DOHH2 (cell line): ENCODE data around the gene TMPRSS4.

Experiments
- H3F3A ChIP-seq: fragments of 200-600 bp; sonication (generic), shearing (Covaris generic); 2 replicates; pipeline ENCODE4 v1.6.0; 2016; ENCODE audit warnings: antibody characterized with exemption, mild to moderate bottlenecking; ENCODE audit not compliant: control insufficient read depth, insufficient read depth
- H3K27ac ChIP-seq: fragments of 200-600 bp; sonication (generic); 2 replicates; pipeline ENCODE4 v1.5.1; 2014; ENCODE audit warnings: low read depth, mild to moderate bottlenecking, low read length, moderate library complexity
- H3K27me3 ChIP-seq: fragments of 200-600 bp; sonication (generic); 2 replicates; pipeline ENCODE4 v1.6.1; 2014; ENCODE audit warnings: mild to moderate bottlenecking, low read length, mixed read lengths; ENCODE audit not compliant: control insufficient read depth
- H3K36me3 ChIP-seq: fragments of 200-600 bp; sonication (generic); 2 replicates; pipeline ENCODE4 v1.6.1; 2014; ENCODE audit warnings: mild to moderate bottlenecking, low read length, moderate library complexity, mixed read lengths; ENCODE audit not compliant: control insufficient read depth
- H3K4me1 ChIP-seq: fragments of 200-600 bp; sonication (generic); 2 replicates; pipeline ENCODE4 v1.6.1; 2014; ENCODE audit warnings: mild to moderate bottlenecking, low read length, mixed read lengths; ENCODE audit not compliant: control insufficient read depth
- H3K4me2 ChIP-seq: fragments of 200-600 bp; sonication (generic); 2 replicates; pipeline ENCODE4 v1.6.0; 2014; ENCODE audit warnings: mild to moderate bottlenecking, low read length, moderate library complexity
- H3K4me3 ChIP-seq: fragments of 200-600 bp; sonication (generic); 2 replicates; pipeline ENCODE4 v1.5.1; 2014; ENCODE audit warnings: mild to moderate bottlenecking, low read length, mixed read lengths
- H3K79me2 ChIP-seq: fragments of 200-600 bp; sonication (generic); 2 replicates; pipeline ENCODE4 v1.6.1; 2014; ENCODE audit warnings: mild to moderate bottlenecking, low read length, mixed read lengths; ENCODE audit not compliant: control insufficient read depth
- H3K9me2 ChIP-seq: fragments of 200-600 bp; sonication (generic); replicated peaks from 2 replicates; pipeline ENCODE4 v1.6.1; 2014; ENCODE audit warnings: mild to moderate bottlenecking, low read length, mixed read lengths; ENCODE audit not compliant: control insufficient read depth
- H3K9me3 ChIP-seq: fragments of 200-600 bp; sonication (generic); 2 replicates; pipeline ENCODE4 v1.6.1; 2014; ENCODE audit warnings: antibody characterized with exemption, low read length, mixed read lengths; ENCODE audit not compliant: control insufficient read depth, insufficient read depth
- H4K20me1 ChIP-seq: fragments of 200-600 bp; sonication (generic); 2 replicates; pipeline ENCODE4 v1.6.0; 2014; ENCODE audit warnings: low read depth, mild to moderate bottlenecking, antibody characterized with exemption, low read length, moderate library complexity; ENCODE audit not compliant: control insufficient read depth, insufficient read depth
- CTCF ChIP-seq: fragments of 200-600 bp; sonication (generic); IDR thresholded peaks from one replicate; pipeline ENCODE4 v1.5.1; 2014; ENCODE audit warnings: antibody characterized with exemption, mild to moderate bottlenecking, low read depth, low read length; ENCODE audit not compliant: poor library complexity, severe bottlenecking
- EZH2phosphoT487 ChIP-seq: fragments of 200-600 bp; sonication (generic); IDR thresholded peaks from 2 replicates; pipeline ENCODE4 v1.6.1; 2017; ENCODE audit warnings: borderline replicate concordance, mild to moderate bottlenecking, antibody characterized with exemption, low read length, moderate library complexity, mixed read lengths

Gene TMPRSS4

GRCh38 chr11:118073554-118073953 is 3.3 kb upstream of the TMPRSS4 start:
- no peak overlapping the region for H3K4me2 ChIP-seq
- no peaks in the 10 kb centered on the region for H3K4me1 ChIP-seq

GRCh38 chr11:118074091-118074685 is 2.7 kb upstream of the TMPRSS4 start:
- Histone ChIP-seq H3K4me3 (no peak overlapping the region), H3F3A (no peaks in the 10 kb centered on the region), H3K4me2 (no peak overlapping the region), H3K36me3 (no peaks in the 10 kb centered on the region), H4K20me1 (no peaks in the 10 kb centered on the region), H3K9me3 (no peaks in the 10 kb centered on the region), H3K9me2 (no peaks in the 10 kb centered on the region), H3K27me3 (peaks cover 34% of the 10 kb centered on the region), H3K79me2 (no peaks in the 10 kb centered on the region), H3K4me1 (no peaks in the 10 kb centered on the region), H3K27ac (no peak overlapping the region)
- TF ChIP-seq EZH2phosphoT487, result no peak
- TF ChIP-seq CTCF, result no peak

More at GRCh38 chr11:118073554-118073953, 3.3 kb upstream of the TMPRSS4 start:
- Histone ChIP-seq H3K27me3 (peaks cover 34% of the 10 kb centered on the region), H4K20me1 (no peaks in the 10 kb centered on the region), H3K9me3 (no peaks in the 10 kb centered on the region), H3F3A (no peaks in the 10 kb centered on the region), H3K27ac (no peak overlapping the region), H3K4me3 (no peak overlapping the region), H3K9me2 (no peaks in the 10 kb centered on the region), H3K79me2 (no peaks in the 10 kb centered on the region), H3K36me3 (no peaks in the 10 kb centered on the region)
- TF ChIP-seq CTCF, result no peak
- TF ChIP-seq EZH2phosphoT487, result no peak

GRCh38 chr11:118074785-118075184 is 2.1 kb upstream of the TMPRSS4 start:
- H3K27me3 ChIP-seq, result peaks cover 37% of the 10 kb centered on the region
- no peaks in the 10 kb centered on the region for H3K36me3 ChIP-seq
- no peak overlapping the region for H3K4me2 ChIP-seq
- no peak overlapping the region for H3K4me3 ChIP-seq
- no peaks in the 10 kb centered on the region for H4K20me1 ChIP-seq
- no peaks in the 10 kb centered on the region for H3F3A ChIP-seq
- H3K79me2 ChIP-seq, result no peaks in the 10 kb centered on the region
- no peaks in the 10 kb centered on the region for H3K4me1 ChIP-seq
- TF ChIP-seq EZH2phosphoT487, result no peak
- no peak for TF ChIP-seq CTCF
- H3K9me3 ChIP-seq, result no peaks in the 10 kb centered on the region
- no peak overlapping the region for H3K27ac ChIP-seq
- H3K9me2 ChIP-seq, result no peaks in the 10 kb centered on the region
